IMR-90 (cell line): Measurements from ENCODE around the gene SCTR. TPM values are rescaled to one million over a fixed set of nuclear protein-coding genes. Genes with fewer than 3 reads are reported as not detected.

ENCODE experiments used
- ATAC-seq: fragments of 200-7000 bp; cut with Tn5 transposase; 2 replicates; pipeline ENCODE4 v1.9.1; 2020; ENCODE audit warnings: low read depth, mild to moderate bottlenecking, moderate library complexity
- BruUV-seq: library from RNA; stranded (reverse); fragments of 400-500 nt; replicated peaks from 2 replicates; lab custom pipeline; 2021; lab: Mats Ljungman, UMichigan
- CTCF ChIA-PET: fragments of 300-600 bp; formaldehyde crosslinking; extraction: SDS; loops from one replicate; lab custom pipeline; 2021; ENCODE audit warnings: antibody characterized with exemption; lab: Yijun Ruan, JAX
- POLR2A ChIA-PET: fragments of 300-600 bp; sonication (Branson Sonifier 250); formaldehyde crosslinking; loops from one replicate; lab custom pipeline; 2022; ENCODE audit warnings: antibody characterized with exemption; ENCODE audit not compliant: unreplicated experiment; lab: Charles Lee
- DNase-seq: peaks from one replicate; pipeline ENCODE4 v3.0.0; 2013
- H2AFZ ChIP-seq: replicated peaks from 2 replicates; pipeline ENCODE3; 2013; ENCODE audit warnings: low read length, mild to moderate bottlenecking; ENCODE audit not compliant: poor library complexity
- H2AK5ac ChIP-seq: 2 replicates; pipeline ENCODE4 v1.6.1; 2013; ENCODE audit warnings: low read depth, low read length, inconsistent platforms
- H2AK9ac ChIP-seq: replicated peaks from 2 replicates; pipeline ENCODE3; 2013; ENCODE audit warnings: mild to moderate bottlenecking, low read depth, low read length, moderate library complexity; ENCODE audit not compliant: poor library complexity
- H2BK120ac ChIP-seq: 2 replicates; pipeline ENCODE4 v1.6.1; 2013; ENCODE audit warnings: low read depth, low read length, inconsistent platforms
- H2BK15ac ChIP-seq: 3 replicates; pipeline ENCODE4 v1.6.1; 2013; ENCODE audit warnings: low read depth, low read length, inconsistent platforms
- H2BK20ac ChIP-seq: 2 replicates; pipeline ENCODE4 v1.6.1; 2013; ENCODE audit warnings: low read depth, mild to moderate bottlenecking, inconsistent platforms, low read length, moderate library complexity
- H2BK5ac ChIP-seq: 2 replicates; pipeline ENCODE4 v1.6.1; 2013; ENCODE audit warnings: mild to moderate bottlenecking, low read depth, low read length, inconsistent platforms; ENCODE audit not compliant: poor library complexity, severe bottlenecking
- H3K14ac ChIP-seq: replicated peaks from 2 replicates; pipeline ENCODE4 v1.6.1; 2013; ENCODE audit warnings: low read depth, low read length, inconsistent platforms
- H3K18ac ChIP-seq: 2 replicates; pipeline ENCODE4 v1.6.1; 2013; ENCODE audit warnings: low read depth, low read length, control low read depth
- H3K23ac ChIP-seq: 2 replicates; pipeline ENCODE4 v1.6.1; 2013; ENCODE audit warnings: low read depth, low read length, inconsistent platforms
- H3K27ac ChIP-seq: 2 replicates; pipeline ENCODE4 v1.5.1; 2013; ENCODE audit warnings: mild to moderate bottlenecking, control low read depth, low read length; ENCODE audit not compliant: insufficient read depth
- H3K27me3 ChIP-seq: 2 replicates; pipeline ENCODE4 v1.6.1; 2013; ENCODE audit warnings: low read length; ENCODE audit not compliant: control insufficient read depth, insufficient read depth
- H3K36me3 ChIP-seq: 2 replicates; pipeline ENCODE4 v1.6.1; 2013; ENCODE audit warnings: low read length, mixed read lengths; ENCODE audit not compliant: control insufficient read depth, insufficient read depth
- H3K4ac ChIP-seq: 2 replicates; pipeline ENCODE4 v1.6.1; 2013; ENCODE audit warnings: low read depth, low read length, inconsistent platforms
- H3K4me1 ChIP-seq: 2 replicates; pipeline ENCODE4 v1.6.1; 2013; ENCODE audit warnings: low read length, mixed read lengths; ENCODE audit not compliant: control insufficient read depth, insufficient read depth
- H3K4me2 ChIP-seq: 2 replicates; pipeline ENCODE4 v1.6.1; 2013; ENCODE audit warnings: low read depth, mild to moderate bottlenecking, control low read depth, low read length, moderate library complexity
- H3K4me3 ChIP-seq: 2 replicates; pipeline ENCODE4 v1.5.1; 2013; ENCODE audit warnings: low read depth, mild to moderate bottlenecking, control low read depth, low read length, moderate library complexity; ENCODE audit not compliant: insufficient read depth
- H3K56ac ChIP-seq: 2 replicates; pipeline ENCODE4 v1.6.1; 2013; ENCODE audit warnings: low read length, inconsistent platforms; ENCODE audit not compliant: insufficient read depth; ENCODE audit errors: extremely low read depth
- H3K79me1 ChIP-seq, 2 experiments: 2 replicates each; pipeline ENCODE4 v1.6.1; 2013; ENCODE audit warnings: low read length in 2 of 2, inconsistent platforms in 1 of 2, low read depth in 1 of 2
- H3K9ac ChIP-seq: 2 replicates; pipeline ENCODE4 v1.6.1; 2013; ENCODE audit warnings: low read depth, low read length, control low read depth
- H3K9me1 ChIP-seq: 2 replicates; pipeline ENCODE4 v1.6.1; 2013; ENCODE audit warnings: low read length, inconsistent platforms; ENCODE audit not compliant: insufficient read depth
- H3K9me3 ChIP-seq: 2 replicates; pipeline ENCODE4 v1.6.1; 2013; ENCODE audit warnings: low read length; ENCODE audit not compliant: control insufficient read depth, insufficient read depth
- H4K20me1 ChIP-seq: 2 replicates; pipeline ENCODE4 v1.6.1; 2013; ENCODE audit warnings: low read length, inconsistent platforms; ENCODE audit not compliant: insufficient read depth
- H4K5ac ChIP-seq: 2 replicates; pipeline ENCODE4 v1.6.1; 2013; ENCODE audit warnings: mild to moderate bottlenecking, low read depth, low read length, control low read depth
- H4K8ac ChIP-seq, 2 experiments: 2 replicates each; pipeline ENCODE4 v1.6.1; 2013; ENCODE audit warnings: low read depth in 2 of 2, low read length in 2 of 2, control low read depth in 1 of 2, inconsistent platforms in 1 of 2
- H4K91ac ChIP-seq: 2 replicates; pipeline ENCODE4 v1.6.1; 2013; ENCODE audit warnings: low read depth, low read length, inconsistent platforms; ENCODE audit not compliant: insufficient read depth
- MAFK ChIP-seq: IDR thresholded peaks from 2 replicates; pipeline ENCODE4 v1.6.1; 2012; ENCODE audit warnings: low read depth, low read length, improper control_type of control experiment
- WGBS, 2 experiments: methylation state at CpG; one replicate each; pipeline versions ENCODE4 v1.1.5 to v1.1.7; 2013; ENCODE audit warnings: missing lambda C conversion rate in 2 of 2; ENCODE audit not compliant: insufficient read length in 1 of 2; ENCODE audit errors: extremely low coverage in 2 of 2; 5-methylcytosine and 5-hydroxymethylcytosine counted together
- dilution Hi-C: fragments of 300-500 bp; cut with HindIII; formaldehyde crosslinking; loops from one replicate; pipeline ENCODE4 v1.14.3; 2018; ENCODE audit warnings: low sequenced_read_pairs; ENCODE audit not compliant: unreplicated experiment
- in situ Hi-C: fragments of 300-500 bp; cut with MboI; formaldehyde crosslinking; loops from 3 replicates; pipeline ENCODE4 v1.14.3; 2019; ENCODE audit warnings: low sequenced_read_pairs, inconsistent platforms, mixed read lengths
- intact Hi-C: fragments of 100-400 bp; cut with micrococcal nuclease; formaldehyde crosslinking; loops from 2 replicates; pipeline ENCODE4 v1.10.0; 2022
- polyA plus RNA-seq, 3 experiments: library from polyadenylated mRNA; depleted of rRNA; stranded (reverse); fragments of >200 nt; gene quantifications; 2 replicates each; pipeline ENCODE4 v1.2.3, GENCODE V29; 2012; ENCODE audit warnings: low replicate concordance in 1 of 3
- total RNA-seq: library from RNA; depleted of rRNA; stranded (reverse); fragments of >200 nt; gene quantifications from 2 replicates; pipeline ENCODE4 v1.2.3, GENCODE V29; 2012

SCTR gene
- total and polyA plus RNA-seq, 2 of the 4 experiments (the other 2 are of a cell fraction), result not detected

DNA sequence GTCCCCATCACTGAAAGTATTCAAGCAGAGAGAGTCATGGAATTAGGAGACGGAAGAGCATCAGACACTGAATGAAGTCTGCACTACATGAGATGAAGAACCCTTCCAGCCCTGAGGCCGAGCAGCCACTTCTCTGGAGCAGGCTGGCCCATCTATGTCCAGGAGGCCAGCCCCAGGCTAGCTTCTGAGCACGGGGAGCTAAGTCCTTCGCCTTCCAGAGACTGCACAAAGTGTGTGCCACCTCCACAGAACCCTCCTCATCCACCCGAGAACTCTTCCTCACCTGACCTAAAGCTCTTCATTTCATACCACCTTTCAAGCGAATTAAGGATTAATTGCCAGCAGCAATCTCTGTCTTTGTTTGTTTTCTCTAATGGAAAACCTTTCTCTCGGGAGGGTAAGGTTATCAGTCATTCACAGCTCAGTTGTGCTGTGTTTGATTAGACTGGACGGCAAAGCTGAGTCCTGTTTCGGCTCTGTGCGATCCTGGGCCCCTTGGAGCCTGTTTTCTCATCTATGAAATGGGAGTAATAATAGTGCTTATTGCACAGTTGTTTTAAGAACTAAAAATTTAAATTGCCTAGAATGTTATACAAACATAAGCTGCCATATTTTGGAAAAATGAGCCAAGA lies 38.0 kb downstream of the SCTR start:
- Histone ChIP-seq H3K27ac (no peak overlapping the region), H4K5ac (no peak overlapping the region), H3K18ac (no peak overlapping the region), H2BK20ac (no peak overlapping the region), H3K36me3 (no peaks in the 10 kb centered on the region), H3K79me1 (no peaks in the 10 kb centered on the region), H3K4me1 (no peaks in the 10 kb centered on the region), H3K9me3 (no peaks in the 10 kb centered on the region), H3K27me3 (peaks cover 22% of the 10 kb centered on the region), H3K4me3 (no peak overlapping the region), H4K20me1 (no peaks in the 10 kb centered on the region), H2AK5ac (no peak overlapping the region), H3K4ac (no peak overlapping the region), H2BK5ac (no peak overlapping the region), H2AK9ac (no peak overlapping the region), H4K8ac (no peak overlapping the region), H3K14ac (no peak overlapping the region), H3K9ac (no peak overlapping the region), H3K23ac (no peak overlapping the region), H3K9me1 (no peaks in the 10 kb centered on the region), H2BK120ac (no peak overlapping the region), H3K56ac (no peak overlapping the region), H2BK15ac (no peak overlapping the region), H4K91ac (no peak overlapping the region), H3K4me2 (no peak overlapping the region), H2AFZ (no peak overlapping the region)
- in situ Hi-C loops, result no loop called here
- BruUV-seq, result no TSS peak
- no peak for TF ChIP-seq MAFK
- no peak for ATAC-seq
- intact Hi-C loops, result no loop called here
- WGBS, 2 experiments, result no CpG with 5 or more reads among the region's 10 CpGs
- ChIA-PET POLR2A (interaction anchor here (0.7 kb wide), 1 partner anchor 28 kb away, joined by 3 read pairs; no protein-coding TSS in a partner anchor), CTCF (interaction anchor here (1.6 kb wide), 1 partner anchor 10 kb away, joined by 5 read pairs; no protein-coding TSS in a partner anchor)
- DNase-seq, result no peak
- dilution Hi-C loops, result no loop called here
